ENCODE measurements around the gene DSCAML1. TPM values are rescaled to one million over a fixed set of nuclear protein-coding genes. Genes with fewer than 3 reads are reported as not detected.

Gene DSCAML1
- total and polyA plus RNA-seq, 7 donors = 0.04 to 0.52 (median 0.06) TPM

DNA sequence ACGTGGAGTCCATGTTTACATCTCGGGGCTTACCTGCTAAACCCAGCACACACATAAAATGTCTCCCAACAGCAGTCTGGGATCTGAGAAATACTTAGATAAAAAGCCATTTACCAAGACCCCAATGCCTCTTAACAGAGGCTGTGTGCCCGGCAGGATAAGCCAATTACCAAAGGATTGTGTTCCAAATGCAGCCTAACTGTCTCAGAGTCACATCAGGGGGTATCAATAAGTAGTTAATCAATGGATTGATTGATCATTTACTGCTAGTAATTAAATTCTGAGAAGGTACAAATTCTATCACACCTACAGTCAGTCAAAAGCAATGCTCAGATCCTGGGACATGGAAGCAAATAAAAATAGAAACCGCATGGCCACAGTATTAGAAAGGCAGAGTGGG, 125.6 kb downstream of the DSCAML1 start:
- intact Hi-C loops (cut with DNase I) = no loop called here
- TF ChIP-seq, protein P1, sequence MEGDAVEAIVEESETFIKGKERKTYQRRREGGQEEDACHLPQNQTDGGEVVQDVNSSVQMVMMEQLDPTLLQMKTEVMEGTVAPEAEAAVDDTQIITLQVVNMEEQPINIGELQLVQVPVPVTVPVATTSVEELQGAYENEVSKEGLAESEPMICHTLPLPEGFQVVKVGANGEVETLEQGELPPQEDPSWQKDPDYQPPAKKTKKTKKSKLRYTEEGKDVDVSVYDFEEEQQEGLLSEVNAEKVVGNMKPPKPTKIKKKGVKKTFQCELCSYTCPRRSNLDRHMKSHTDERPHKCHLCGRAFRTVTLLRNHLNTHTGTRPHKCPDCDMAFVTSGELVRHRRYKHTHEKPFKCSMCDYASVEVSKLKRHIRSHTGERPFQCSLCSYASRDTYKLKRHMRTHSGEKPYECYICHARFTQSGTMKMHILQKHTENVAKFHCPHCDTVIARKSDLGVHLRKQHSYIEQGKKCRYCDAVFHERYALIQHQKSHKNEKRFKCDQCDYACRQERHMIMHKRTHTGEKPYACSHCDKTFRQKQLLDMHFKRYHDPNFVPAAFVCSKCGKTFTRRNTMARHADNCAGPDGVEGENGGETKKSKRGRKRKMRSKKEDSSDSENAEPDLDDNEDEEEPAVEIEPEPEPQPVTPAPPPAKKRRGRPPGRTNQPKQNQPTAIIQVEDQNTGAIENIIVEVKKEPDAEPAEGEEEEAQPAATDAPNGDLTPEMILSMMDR (IDR thresholded peaks at IDR 0.05) = no peak
- WGBS, 3 donors = 82 to 93% (median 82%) methylated on average over 4 of the region's 4 CpGs

DNA sequence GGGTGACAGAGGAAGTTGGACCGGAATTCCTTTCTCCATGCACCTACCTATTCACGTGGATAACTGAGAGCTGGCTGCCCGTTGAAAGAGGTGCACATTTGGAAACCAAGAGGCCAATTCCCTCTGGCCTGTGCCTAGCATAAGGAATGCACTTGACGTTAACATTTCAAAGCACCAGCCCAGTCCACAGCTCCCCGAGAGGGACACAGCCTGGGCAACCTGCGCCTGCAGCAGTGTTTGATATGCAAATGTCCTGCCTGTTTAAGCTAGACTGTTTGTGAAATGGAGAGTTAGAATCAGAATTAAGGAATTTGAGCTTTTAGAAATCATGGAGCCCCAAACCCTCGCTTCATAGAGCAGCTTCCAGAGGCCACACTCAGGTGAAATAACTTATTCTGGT, 126.1 kb downstream of the DSCAML1 start:
- DNase-seq (no peak), ATAC-seq (no peak)
- TF ChIP-seq, protein P1 (IDR thresholded peaks at IDR 0.05) = no peak
- H3K4me3 ChIP-seq = no peak overlapping the region
- no peaks in the 10 kb centered on the region for H3K9me3 ChIP-seq
- peaks cover 0 to 15% (median 8%) of the 10 kb centered on the region in 3 donors for H3K27me3 ChIP-seq (ENCODE audit: insufficient read depth in 3 of 3, low read length in 2 of 3)
- 82 to 84% (median 83%) methylated on average over 7 of the region's 7 CpGs for WGBS, 3 donors
- no peaks in the 10 kb centered on the region for H3K4me1 ChIP-seq
- H3K36me3 ChIP-seq (ENCODE audit: insufficient read depth in 1 of 2, low read depth in 1 of 2) = no peaks in the 10 kb centered on the region
- no peak overlapping the region for H3K27ac ChIP-seq
- intact Hi-C loops (cut with DNase I) = no loop called here

More for the DNA sequence above, 125.6 kb downstream of the DSCAML1 start:
- H3K4me3 ChIP-seq = no peak overlapping the region
- no peak overlapping the region for H3K27ac ChIP-seq
- DNase-seq (no peak), ATAC-seq (no peak)
- H3K36me3 ChIP-seq (ENCODE audit: insufficient read depth in 1 of 2, low read depth in 1 of 2) = no peaks in the 10 kb centered on the region
- peaks cover 0 to 15% (median 8%) of the 10 kb centered on the region in 3 donors for H3K27me3 ChIP-seq (ENCODE audit: insufficient read depth in 3 of 3, low read length in 2 of 3)
- no peaks in the 10 kb centered on the region for H3K4me1 ChIP-seq
- H3K9me3 ChIP-seq = no peaks in the 10 kb centered on the region

DNA sequence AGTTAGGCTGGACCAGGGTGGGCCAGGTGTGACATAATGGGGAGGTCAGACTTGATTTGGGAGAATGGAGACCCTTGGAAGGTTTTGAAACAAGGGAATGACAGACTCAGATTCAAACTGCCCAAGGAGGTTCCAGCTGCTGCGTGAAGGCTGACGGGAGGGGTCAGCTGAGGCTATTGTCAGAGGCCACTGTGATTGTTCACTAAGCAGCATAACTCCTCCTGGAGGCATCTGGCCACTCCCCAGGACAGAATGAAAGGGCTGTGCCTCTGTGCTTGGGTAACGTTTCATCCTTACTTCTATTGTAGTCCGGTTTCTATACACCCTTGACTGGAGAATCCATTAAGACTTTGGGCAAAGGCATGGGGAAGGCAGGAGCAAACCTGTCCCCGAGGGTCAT, 126.6 kb downstream of the DSCAML1 start:
- TF ChIP-seq, protein P1 (IDR thresholded peaks at IDR 0.05) = no peak
- H3K36me3 ChIP-seq (ENCODE audit: insufficient read depth in 1 of 2, low read depth in 1 of 2) = no peaks in the 10 kb centered on the region
- 54 to 63% (median 60%) methylated on average over 5 of the region's 5 CpGs for WGBS, 3 donors
- H3K27ac ChIP-seq = no peak overlapping the region
- ATAC-seq (no peak), DNase-seq (no peak)
- H3K27me3 ChIP-seq (ENCODE audit: insufficient read depth in 3 of 3, low read length in 2 of 3) = peaks cover 0 to 15% (median 8%) of the 10 kb centered on the region in 3 donors
- H3K4me1 ChIP-seq = no peaks in the 10 kb centered on the region
- H3K9me3 ChIP-seq = no peaks in the 10 kb centered on the region
- intact Hi-C loops (cut with DNase I) = no loop called here
- H3K4me3 ChIP-seq = no peak overlapping the region

DNA sequence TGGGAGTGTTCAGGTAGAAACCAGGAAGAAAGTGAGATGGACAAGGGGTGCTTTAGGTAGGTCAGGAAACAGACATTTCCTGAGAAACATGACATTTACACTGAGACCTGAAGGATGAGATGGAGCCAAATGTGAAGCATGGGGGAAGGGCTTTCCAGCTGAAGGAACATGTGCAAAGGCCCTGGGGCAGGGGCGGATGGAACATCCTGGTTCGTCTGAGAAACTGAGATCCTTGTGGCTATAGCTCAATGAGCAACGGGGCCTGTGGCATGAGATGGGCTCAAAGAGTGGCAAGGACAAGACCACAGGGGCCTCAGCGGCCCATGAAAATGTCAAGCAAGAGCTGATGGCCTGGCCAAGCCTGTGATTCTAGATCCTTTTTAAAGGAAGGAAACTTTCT, 127.4 kb downstream of the DSCAML1 start:
- Histone ChIP-seq H3K9me3 (no peaks in the 10 kb centered on the region), H3K27me3 (ENCODE audit: insufficient read depth in 3 of 3, low read length in 2 of 3) (peaks cover 0 to 11% (median 8%) of the 10 kb centered on the region in 3 donors), H3K4me1 (no peaks in the 10 kb centered on the region), H3K36me3 (ENCODE audit: insufficient read depth in 1 of 2, low read depth in 1 of 2) (no peaks in the 10 kb centered on the region), H3K27ac (no peak overlapping the region), H3K4me3 (no peak overlapping the region)
- intact Hi-C loops (cut with DNase I) = no loop called here
- DNase-seq = no peak
- TF ChIP-seq, protein P1 (IDR thresholded peaks at IDR 0.05) = no peak
- WGBS, 3 donors = 89 to 93% (median 92%) methylated on average over 4 of the region's 4 CpGs
- no peak for ATAC-seq

DNA sequence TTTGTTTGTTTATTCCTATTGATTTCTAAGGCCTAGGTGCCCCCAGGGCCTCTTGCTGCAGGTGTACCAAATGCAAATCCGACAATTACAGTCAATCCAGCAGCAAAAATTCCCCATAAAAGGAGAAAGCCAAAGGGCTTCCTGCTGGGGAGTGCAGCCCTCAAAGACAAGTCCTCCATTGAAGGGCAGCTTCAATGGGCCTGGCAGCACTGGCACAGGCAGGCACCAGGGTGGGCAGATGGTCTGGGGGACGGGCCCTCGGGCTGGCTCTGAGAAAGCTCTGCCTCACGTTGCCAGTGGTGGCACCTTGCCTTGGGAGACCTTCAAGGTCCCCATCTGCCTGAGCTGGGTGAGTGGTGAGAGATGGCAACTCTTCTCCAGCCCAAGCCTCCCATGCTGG, 128.0 kb downstream of the DSCAML1 start:
- Histone ChIP-seq H3K27ac (no peak overlapping the region), H3K9me3 (no peaks in the 10 kb centered on the region), H3K36me3 (ENCODE audit: insufficient read depth in 1 of 2, low read depth in 1 of 2) (no peaks in the 10 kb centered on the region), H3K4me3 (no peak overlapping the region), H3K27me3 (ENCODE audit: insufficient read depth in 3 of 3, low read length in 2 of 3) (peaks cover 0 to 8% (median 6%) of the 10 kb centered on the region in 3 donors), H3K4me1 (no peaks in the 10 kb centered on the region)
- ATAC-seq (no peak), DNase-seq (no peak)
- 77 to 94% (median 81%) methylated on average over 4 of the region's 4 CpGs for WGBS, 3 donors
- TF ChIP-seq, protein P1 (IDR thresholded peaks at IDR 0.05) = no peak
- intact Hi-C loops (cut with DNase I) = no loop called here

Data from psoas muscle (tissue), 8 donors.